ENCODE measurements around the gene JSRP1. TPM values are rescaled to one million over a fixed set of nuclear protein-coding genes. Genes with fewer than 3 reads are reported as not detected.
A peak's percentile ranks its signal among the peaks of the same experiment; 100 is the strongest.

Gene JSRP1
- total RNA-seq, 1 donor from 2014 or later: not detected

DNA sequence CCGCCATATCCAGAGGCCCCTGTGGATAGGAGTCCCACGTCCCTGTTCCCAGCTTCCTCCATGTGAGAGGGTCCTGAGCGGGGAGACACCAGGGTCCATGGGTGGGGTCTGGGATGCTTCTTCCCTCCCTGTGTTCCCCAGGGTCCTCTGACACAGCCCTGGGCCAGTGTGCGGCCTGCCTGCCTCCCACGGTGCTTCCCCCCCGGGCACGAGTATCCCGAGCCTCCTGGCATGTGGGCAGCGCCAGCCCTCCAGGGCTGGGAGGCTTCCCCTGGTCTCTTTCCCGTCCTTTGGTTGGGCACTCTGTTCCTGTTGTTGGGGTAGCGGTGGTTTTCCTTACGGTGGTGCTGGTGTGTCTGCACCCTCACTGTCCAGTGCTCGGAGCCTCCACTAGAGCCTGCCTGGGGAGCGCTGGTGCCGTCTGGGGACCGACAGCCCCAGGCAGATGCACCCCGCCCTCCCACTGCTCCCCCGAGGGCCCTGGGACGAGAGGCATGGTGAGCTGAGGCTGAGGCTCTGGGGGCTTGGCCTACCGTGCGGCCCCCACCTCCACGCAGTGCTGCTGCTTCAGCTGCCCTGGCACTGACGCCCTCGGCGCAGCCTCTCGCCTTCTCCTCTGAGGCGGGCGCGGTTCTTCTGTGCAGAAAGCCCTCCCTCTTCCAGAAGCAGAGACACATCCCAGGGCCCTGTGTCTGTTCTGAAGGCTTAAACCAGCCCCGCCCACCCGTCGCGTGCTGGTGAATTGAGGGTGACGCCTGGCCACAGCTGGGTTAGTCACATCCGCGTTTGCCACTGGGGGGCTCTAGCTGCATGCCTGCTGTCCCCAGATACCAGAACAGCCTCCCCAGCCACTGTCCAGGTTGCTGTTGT lies 48.0 kb downstream of the JSRP1 start:
- DNase-seq: peak; percentile 84
- intact Hi-C loops (cut with micrococcal nuclease): no loop called here
- peak; percentile 78 for ATAC-seq

DNA sequence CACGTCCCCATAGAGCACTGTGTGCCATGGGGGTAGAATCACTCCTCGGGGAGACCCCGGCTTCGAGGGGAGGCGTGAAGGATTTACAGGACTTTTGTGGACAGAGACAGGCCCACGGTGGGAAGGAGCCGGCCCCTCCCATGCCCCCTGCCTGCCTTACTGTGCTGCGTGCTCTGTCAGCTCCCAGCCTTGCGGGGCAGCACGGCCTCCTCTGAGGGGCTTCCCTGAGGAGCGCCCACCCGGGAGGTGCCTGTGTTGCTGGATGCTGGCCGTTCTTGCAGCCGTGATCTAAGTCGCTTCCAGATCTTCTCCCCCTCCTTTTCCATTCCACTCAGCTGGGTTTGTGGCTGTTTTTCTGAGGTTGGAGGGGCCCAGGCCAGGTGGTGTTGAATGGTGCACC lies 49.2 kb downstream of the JSRP1 start:
- ATAC-seq: no peak
- no peak for DNase-seq
- intact Hi-C loops (cut with micrococcal nuclease): no loop called here

DNA sequence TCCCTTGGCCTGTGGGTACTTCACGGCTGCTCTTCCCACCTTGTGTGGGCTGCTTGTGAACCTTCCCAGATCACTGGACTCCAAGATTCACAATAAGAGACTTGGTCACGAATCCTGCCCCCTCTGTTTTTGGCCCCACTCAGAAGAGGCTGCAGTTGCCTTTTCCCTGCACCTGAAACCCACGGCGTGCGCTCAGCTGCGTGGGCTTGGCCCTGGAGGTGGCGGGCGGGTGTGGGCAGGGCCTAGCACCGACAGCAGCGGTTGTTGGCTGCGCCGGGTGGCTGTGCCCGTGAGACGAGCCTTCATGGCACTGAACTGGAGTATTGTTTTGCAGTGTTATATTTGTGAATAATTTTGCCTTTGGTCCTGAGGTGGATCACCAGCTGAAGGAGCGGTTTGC lies 53.9 kb downstream of the JSRP1 start:
- DNase-seq (no peak), ATAC-seq (no peak)
- intact Hi-C loops (cut with micrococcal nuclease): no loop called here

Small RNA genes within 50 kb of the gene (microRNA-seq; reads per million reads assigned to microRNA genes)
- not detected for gene MIR1227 (ENCODE audit: borderline number of aligned reads)
- gene MIR4321 (ENCODE audit: borderline number of aligned reads): not detected

Other genes starting within 250 kb of the JSRP1 start
- gene BTBD2, start 240.7 kb downstream of the JSRP1 start, total RNA-seq: 65.6 TPM
- gene MKNK2, start 205.2 kb downstream of the JSRP1 start, total RNA-seq: 272 TPM
- gene MOB3A, start 160.1 kb downstream of the JSRP1 start, total RNA-seq: 17.5 TPM
- 1.9 TPM for gene IZUMO4, start 159.5 kb downstream of the JSRP1 start, total RNA-seq
- 78.2 TPM for gene AP3D1, start 104.9 kb downstream of the JSRP1 start, total RNA-seq
- 11.9 TPM for gene DOT1L, start 92.5 kb downstream of the JSRP1 start, total RNA-seq
- 60.7 TPM for gene PLEKHJ1, start 20.1 kb downstream of the JSRP1 start, total RNA-seq
- 31.4 TPM for gene SF3A2, start 19.6 kb downstream of the JSRP1 start, total RNA-seq
- gene AMH, start 7.1 kb downstream of the JSRP1 start, total RNA-seq: 1.6 TPM
- 0.87 TPM for gene PEAK3, start 25.8 kb upstream of the JSRP1 start, total RNA-seq
- gene LINGO3, start 51.7 kb upstream of the JSRP1 start, total RNA-seq: not detected
- 43.8 TPM for gene LSM7, start 72.2 kb upstream of the JSRP1 start, total RNA-seq
- gene SPPL2B, start 72.3 kb upstream of the JSRP1 start, total RNA-seq: 25.9 TPM
- not detected for gene TMPRSS9, start 103.8 kb upstream of the JSRP1 start, total RNA-seq
- gene TIMM13, start 171.2 kb upstream of the JSRP1 start, total RNA-seq: 84.1 TPM
- 17.7 TPM for gene LMNB2, start 200.5 kb upstream of the JSRP1 start, total RNA-seq
- gene GADD45B, start 219.7 kb upstream of the JSRP1 start, total RNA-seq: 42.3 TPM

Measured in left ventricle myocardium superior (tissue), 1 donor.